NCI-H2029 (cell line): ENCODE measurements around the gene SCN7A.

Source experiments
- DNase-seq: peaks from one replicate; lab custom pipeline; 2025; lab: John Stamatoyannopoulos, UW

The SCN7A gene

DNA sequence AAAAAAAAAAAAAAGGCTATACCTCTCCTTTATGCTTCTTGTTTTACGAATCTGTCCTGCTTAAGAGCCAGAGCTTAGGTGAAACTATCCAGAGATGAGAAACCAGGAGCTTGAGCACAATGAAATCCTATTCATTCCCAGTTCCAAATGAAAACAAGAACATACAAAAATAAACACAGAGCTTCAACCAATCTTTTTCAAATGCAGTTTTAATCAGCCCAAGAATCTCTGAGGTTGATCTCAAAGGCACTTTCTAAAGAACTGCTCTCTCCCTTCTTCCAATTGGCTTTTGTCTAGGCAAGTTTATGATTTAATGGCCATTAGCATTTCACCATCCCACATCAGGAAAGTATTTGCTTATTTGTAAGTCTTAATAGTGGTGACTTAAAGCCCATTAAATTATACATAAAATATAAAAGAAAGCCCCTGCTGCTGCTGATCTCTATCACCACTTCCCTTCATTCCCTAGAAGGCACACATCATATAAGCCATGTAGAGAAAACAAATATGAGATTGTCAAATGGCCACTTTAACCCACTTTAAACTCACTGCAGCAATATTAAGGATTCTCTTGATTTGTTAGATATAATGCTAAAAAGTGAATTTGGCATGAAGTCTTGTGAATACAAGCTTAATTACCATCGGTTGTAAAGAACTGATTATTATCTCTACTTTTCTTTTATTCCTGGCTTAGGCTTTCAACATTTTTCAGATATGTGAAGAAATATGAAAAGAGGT, 89.0 kb downstream of the SCN7A start:
- DNase-seq, result no peak

DNA sequence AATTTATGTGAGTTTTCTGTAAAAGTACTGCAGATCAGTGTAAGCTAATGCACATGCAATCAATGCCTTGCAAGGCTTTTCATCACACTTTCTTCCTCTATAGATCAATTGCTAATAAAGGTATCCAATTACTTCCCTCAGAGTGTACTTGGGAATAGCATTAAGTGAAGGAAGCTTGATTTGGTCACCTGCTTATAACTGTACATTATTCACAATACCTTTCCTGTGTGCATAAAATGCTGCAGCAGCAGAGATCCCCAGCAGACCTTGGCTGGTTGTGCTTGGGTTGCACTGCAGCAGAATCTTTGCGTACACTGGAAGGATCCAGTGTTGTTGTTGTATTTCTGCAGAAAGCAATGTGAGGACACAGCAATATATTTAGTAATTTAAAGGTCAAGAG, 99.8 kb downstream of the SCN7A start:
- DNase-seq, result no peak

DNA sequence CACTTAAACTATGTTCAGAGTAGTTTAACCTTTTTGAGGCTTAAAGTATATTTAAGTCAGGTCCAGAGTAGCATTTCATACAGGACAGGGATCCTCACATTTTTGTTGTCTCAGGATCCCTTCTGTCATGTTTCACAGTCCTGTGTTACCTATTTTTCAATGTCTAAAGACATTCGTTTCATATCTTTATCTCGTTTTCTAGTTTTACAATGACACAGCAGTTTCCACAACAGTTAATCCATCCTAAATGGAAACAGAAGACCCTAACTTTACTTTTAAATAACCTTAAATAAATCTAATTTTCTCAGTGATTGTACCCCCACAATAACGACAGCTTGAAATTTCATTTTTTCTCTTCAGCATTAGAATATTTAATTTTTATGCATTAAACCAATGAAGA, 101.0 kb downstream of the SCN7A start:
- DNase-seq, result no peak

DNA sequence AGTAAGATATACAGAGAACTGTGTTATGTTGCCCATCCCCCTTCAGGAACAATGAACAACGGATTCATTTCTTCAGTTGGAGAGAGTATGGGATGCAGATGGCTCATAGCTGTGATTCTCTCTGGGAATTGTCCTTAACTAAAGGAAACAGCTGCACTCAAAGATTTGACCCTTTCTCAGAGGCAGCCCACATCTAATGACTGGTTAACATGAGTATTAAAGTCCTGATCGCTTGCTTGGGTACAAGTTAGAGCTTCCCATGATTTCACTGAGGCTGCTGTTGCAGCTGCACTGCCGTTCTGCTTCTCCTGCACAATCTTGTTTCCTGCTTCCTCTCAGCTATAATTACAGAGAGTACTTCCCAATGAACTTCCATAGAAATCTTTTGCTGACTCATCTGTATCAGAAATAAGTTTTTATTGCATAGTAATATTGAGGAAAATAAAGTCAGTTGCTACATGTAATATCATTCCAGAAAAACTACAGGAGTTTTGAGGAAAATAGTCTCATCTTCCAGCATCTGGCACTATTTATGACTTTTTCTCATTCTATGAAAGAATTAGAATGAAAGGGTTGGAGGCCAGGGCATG, 105.5 kb downstream of the SCN7A start:
- DNase-seq, result no peak

- DNase-seq, result no peak
Observed at GRCh38 chr2:166385313-166385712, 108.7 kb downstream of the SCN7A start.

GRCh38 chr2:166384774-166385173, 109.3 kb downstream of the SCN7A start:
- DNase-seq, result no peak

DNA sequence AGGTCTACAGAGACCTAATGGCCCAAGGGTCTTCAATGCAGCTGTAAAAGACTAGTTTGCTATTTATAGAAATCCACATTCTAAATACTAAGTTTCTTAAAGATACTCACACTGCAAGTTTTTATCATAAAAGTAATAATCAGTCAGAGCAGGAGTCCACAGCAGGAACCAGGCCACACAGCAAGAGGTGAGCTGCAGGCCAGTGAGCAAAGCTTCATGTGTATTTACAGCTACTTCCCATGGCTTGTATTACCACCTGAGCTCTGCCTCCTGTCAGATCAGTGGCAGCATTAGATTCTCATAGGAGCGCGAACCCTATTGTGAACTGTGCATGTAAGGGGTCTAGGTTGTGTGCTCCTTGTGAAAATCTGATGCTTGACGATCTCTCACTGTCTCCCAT, 111.6 kb downstream of the SCN7A start:
- DNase-seq, result no peak

DNA sequence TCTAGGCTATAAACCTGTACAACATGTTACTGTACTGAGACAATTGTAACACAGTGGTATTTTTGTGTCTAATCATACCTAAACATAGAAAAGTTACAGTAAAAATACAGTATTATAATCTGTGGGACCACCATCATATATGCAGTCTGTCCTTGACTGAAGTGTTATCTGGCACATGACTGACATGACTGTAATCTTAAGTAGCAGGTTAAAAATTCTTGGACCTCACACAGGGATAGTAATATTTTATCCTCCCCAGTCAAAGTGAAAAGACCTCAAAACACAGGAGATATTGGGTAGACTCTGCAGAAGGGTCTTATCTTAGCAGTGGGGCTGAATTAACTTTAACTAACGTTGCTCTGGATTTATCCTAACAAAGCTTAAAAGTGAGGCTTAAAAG, 113.4 kb downstream of the SCN7A start:
- DNase-seq, result no peak

DNA sequence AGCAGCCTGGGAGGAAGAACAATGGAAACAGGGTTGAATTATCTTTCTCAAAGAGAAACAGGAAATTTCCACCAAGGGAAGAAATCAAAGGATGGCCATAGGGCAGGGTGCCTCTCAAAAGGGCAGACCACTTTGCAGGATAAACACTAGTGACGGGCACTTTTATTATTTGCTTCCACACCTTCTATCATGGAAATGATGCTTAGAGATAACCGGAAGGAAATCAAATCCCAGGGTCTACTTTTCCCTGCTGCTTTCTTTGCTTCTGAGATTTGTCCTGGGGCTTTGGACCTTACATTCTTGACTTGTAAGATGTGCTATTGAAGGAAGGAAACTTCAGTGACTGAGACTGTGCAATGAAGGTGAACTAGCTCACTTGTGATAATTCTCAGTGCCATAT, 117.2 kb downstream of the SCN7A start:
- DNase-seq, result no peak

DNA sequence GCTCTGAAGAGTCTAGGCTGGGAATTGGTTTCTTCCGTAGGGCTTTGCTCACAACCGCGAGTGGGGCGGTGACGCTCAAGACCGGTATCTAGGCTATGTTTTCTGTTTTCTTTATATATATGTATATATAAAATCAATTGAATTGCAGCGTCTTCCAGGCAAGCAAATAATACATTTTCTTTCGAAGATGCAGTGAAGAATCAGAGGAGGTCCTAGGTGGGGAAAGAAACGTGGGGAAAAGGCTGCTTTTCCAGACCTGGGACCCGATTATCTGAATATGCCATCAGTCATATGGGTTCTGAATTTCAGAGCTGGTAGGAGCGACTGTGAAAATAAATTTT, 117.6 kb downstream of the SCN7A start:
- no peak for DNase-seq

DNA sequence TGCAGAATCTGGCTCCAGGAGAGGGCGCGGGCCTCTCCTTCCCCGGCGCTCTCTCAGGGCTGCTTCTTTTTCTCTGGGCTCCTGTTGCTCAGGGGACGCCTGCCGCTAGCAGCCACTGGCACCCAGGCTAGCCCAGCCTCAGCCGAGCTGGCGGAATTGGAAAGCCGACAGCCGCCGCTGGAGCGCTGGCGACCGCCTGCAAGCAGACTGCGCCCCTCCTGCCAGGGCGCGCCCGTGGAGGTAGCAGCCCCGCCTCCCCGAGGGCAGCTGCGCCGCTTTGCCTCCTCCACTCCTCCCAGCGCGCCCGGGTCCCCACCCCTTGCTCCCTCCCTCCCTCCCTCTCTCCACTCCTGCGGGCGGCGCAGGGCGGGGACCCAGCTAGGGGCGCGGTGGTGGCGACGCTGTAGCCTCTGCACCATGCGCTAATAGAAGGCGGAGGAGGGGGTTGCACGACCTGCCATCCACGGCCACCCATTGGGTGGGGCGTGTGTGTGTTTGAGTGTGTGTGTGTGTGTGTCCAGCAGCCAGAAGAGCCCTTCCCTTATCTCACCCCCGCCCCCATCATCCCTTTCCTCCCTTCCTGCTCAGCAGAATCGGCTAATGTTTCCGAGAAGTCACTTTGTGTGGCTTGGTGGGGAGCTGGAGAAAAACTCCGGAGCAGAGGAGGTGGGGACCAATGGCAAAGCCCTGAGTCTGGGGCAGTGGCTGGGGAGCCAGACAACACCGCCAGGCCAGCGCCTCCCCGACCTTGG, 118.1 kb downstream of the SCN7A start, which contains the start of gene SCN9A:
Gene SCN9A, minus strand, starts transcription at position 209 of the 752 bp plus-strand sequence. CDS start 64,188 bp downstream, outside the sequence.
- peak; percentile 47 for DNase-seq

DNA sequence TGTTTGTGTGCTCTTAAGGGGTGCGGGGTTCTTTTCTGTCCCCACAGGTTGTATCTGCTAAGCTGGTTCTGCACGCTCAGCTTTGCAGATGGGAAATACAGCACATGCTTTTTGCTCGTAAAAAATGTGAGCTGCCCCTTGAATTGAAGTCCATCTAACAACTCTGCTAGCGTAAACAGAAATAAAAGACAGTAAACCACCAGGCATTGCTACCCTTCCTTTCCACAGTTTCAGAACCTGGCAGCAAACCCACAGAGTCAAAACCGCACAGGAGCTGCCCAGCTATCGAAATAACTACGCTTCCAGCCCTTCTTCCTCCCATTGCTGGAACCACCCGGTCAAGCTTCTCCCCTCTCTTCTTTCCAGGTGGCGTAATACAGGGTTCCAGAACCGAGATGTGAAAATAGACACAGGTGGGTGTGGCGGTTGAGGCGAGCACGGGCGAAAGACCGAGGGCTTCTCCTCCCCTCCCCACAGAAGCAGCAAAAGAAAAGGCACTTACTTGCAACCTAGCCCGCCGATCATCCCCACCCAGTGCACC, 118.8 kb downstream of the SCN7A start:
- no peak for DNase-seq

DNA sequence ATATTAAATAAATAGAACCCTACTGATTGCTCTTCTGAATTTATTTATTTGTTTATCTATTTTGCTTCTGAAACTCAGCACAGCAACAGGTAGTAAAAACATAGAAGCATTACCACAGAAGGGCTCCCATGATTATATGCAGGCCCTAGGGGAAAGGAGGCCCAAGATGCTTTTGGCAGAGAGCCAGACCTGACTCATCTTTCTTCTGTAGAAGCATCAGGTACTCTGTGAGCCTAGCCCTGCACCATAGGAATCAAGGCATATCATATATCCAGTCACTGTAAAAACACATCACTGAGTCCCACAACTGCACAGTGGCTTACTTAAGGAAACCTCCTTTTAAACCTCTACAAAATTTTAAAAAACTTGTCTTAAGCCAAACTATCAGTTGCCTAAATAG, 120.1 kb downstream of the SCN7A start:
- no peak for DNase-seq

- DNase-seq, result no peak
Observed at GRCh38 chr2:166373539-166373938, 120.5 kb downstream of the SCN7A start.

DNA sequence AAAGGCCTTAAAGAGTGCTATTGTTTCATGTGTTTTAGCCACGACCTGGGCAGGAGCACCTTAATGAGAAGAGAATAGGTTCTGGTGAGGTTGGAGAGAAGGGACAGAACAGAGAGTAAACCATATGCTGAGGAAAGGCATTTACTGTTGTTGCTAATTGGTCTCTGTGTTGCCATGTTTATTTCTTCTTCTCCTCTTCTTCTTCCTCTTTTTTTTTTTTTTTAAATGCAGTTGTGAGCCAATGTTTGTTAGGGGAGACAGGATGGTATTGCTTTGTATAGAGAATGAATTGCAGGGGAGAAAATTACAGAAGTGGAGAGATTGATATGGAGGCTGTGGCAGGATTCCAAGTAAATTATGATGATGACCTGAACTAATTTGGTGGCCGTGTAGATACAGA, 120.9 kb downstream of the SCN7A start:
- DNase-seq, result no peak

- DNase-seq, result no peak
Observed at GRCh38 chr2:166372046-166372445, 122.0 kb downstream of the SCN7A start.

- no peak for DNase-seq
Observed at GRCh38 chr2:166365803-166366420, 128.1 kb downstream of the SCN7A start.

DNA sequence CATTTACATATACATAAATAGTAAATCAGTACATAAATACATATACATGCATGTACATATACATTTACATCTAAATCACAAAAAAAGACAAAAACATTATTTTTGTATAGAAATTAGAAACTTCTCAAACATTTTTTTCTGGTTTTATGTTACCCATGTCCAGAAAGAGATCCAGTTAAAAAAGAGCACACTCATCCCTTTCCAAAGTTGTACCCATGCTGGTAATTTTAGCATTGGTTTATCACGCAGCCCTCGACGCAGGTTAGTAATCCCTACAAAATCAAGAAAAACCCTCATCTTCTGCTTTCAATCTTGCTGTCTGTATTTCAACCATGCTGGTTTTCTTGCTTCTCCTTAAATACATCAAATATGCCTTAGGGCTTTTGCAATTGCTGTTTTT, 128.8 kb downstream of the SCN7A start:
- DNase-seq, result no peak

- no peak for DNase-seq
Observed at GRCh38 chr2:166364476-166365161, 129.4 kb downstream of the SCN7A start.

DNA sequence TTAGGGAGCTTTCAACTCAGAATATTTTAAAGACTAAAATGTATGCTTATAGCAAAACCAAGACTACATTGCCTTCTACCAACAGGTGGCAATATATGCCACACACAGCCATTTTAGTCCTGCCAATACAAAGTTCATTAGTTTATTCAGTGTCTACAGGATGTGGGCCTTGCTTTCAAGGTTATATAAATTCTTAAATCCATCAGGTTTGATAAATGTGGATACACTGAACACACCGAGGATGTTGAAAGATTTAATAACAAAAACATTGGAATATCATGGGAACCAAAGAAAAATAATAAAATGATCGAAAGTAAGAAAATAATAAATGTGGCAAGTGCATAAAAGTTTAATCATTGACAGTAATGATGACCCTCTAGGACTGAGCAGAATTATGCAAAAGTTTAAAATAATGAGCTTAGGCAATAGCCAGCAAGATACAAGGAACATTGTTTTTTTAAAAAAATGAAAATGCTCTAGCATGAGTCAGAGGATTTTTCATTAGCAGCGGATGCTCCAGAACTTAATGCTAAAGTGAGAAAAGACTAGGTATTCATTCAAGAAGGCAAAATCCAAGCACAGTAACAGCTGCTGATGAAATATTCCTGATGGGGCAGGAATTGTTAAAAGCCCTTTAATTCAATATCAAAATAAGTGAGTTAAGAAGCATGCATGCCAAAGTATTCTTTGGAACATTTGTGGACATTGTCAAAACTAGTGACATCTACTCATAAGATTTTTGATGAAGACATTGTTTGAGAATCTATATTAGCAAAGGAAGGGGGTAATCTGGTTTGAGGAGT, 132.5 kb downstream of the SCN7A start:
- DNase-seq, result no peak

- DNase-seq, result no peak
Observed at GRCh38 chr2:166360906-166361305, 133.1 kb downstream of the SCN7A start.
